NCI-H1436 (cell line): Measurements from ENCODE around the gene C20orf141.
"Not testable (repeated sequence)": the region's sequence is repeated elsewhere in the genome, so short reads cannot be mapped to it uniquely, and the experiment has no call there.

Experiments
- DNase-seq: peaks from one replicate; lab custom pipeline; 2025; lab: John Stamatoyannopoulos, UW

Gene C20orf141

DNA sequence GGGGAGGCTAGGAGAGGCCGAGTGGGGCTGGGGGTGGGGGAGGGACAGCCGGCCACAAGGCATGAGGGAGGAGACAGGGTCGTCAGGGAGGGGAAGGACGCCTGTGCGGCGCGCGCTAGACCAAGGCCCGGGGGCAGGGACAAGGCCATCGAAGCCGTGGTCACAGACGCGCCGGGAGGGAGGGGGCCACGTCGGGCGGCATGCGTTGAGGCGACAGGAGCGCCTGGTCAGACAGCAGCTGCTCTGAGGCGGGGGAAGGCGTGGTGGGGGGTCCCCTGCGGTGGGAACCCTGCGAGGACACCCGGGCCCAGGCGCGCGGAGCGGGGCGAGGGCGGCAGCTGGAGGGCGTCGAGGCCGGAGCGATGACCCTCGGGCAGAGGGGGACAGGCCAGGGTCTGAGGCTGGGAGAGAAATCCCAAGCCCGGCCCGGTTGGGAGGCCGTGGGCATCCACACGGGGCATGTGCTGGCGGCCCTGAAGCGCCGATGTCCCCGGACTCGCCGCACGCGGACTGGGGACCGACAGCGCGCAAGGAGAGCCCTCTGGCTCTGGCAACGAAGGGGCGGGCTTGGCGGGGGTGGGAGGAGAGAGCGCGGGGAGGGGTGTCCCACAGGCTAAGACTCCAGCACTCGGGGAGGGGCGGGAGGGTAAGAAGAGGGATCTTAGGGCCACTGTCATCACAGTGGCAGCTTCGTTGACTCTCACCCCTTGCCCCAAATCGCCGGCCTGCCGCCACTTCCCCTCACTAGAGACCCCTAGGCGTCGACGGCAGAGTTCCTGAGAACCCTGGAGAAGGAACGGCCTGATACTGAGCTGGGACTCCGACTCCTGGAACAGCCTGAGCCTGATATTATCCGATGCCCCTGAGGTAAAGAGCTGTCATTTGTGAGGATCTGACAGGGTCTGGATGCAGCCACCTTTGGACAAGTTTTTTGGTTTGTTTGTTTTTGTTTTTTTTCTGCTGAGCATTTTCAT is 6.4 kb downstream of the C20orf141 start:
- no peak for DNase-seq

DNA sequence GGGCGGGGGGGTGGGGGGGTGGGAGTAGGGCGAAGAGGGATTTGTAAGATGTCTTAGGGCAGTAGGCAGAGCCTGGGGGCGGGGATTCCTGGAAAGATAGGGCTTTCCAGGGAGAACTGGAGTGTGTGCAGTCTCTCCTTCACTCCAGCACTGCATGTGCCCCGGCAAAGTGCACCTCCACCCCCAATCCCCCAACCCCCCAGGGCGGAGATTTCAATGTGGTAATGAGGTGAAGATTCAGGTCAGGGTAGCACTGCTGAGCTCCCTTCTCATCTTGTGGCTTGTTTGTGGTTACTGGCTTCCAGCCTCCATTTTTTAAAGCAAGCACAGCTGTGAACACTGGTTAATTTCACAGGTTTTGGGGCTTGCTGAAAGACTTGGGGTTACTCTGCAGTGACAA is 7.3 kb downstream of the C20orf141 start:
- DNase-seq: no peak

DNA sequence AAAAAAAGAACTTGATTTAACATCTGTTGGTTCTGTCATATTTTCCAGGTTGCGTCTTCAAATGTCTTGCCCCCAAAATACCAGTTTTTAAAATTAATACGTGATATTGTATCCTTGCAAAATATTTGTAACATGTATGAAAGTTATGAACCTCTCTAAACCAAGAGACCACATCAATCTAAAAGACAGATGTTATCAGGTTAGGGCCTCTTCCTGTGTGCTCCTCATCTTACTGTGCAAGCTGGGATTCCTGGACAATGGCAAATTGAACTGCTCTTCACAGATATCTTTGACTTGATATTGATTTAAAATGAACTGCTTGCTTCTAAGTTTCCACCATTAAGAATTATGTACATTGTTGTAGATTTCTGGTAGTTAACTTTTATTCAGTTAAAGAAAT is 11.0 kb downstream of the C20orf141 start:
- no peak for DNase-seq

DNA sequence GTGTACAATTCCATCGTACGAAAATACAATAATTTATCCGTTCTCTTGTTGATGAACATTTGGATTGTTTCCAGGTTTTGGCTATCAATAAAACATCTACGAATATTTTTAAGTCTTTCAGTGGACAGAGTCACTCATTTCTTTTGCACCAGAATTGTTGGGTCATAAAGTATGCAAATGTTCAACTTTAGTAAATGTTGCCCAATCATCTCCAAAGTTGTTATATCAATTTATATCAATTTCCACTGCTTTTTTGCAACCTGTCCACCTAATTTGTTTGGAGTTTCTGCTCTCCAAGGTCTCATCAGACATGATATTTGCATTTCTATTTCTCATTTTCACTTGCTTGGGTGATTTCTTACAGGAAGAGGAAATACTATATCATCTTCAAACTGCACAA is 11.9 kb downstream of the C20orf141 start:
- no peak for DNase-seq

DNA sequence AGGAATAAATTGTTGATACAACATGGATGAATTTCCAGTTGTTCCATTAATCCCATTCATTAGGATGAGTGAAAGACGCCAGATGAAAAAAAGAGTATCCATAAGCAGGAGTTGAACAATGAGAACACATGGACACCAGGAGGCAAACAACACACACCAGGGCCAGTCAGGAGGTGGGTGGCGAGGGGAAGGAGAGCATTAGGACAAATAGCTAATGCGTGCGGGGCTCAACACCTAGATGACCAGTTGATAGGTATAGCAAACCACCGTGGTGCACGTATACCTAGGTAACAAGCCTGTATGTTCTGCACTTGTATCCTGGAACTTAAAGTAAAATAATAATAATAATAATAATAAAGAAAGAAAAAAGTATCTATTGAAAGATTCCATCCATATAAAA is 14.6 kb downstream of the C20orf141 start:
- DNase-seq: no peak

DNA sequence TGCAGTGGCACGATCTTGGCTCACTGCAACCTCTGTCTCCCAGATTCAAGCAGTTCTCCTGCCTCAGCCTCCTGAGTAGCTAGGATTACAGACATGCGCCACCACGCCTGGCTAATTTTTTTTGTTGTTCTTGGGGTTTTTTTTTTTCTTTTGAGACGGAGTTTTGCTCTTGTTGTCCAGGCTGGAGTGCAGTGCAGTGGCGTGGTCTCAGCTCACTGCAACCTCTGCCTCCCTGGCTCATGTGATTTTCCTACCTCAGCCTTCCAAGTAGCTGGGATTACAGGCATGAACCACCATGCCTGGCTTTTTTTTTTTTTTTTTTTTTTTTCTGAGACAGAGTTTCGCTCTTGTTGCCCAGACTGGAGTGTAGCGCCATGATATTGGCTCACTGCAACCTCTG is 16.4 kb downstream of the C20orf141 start:
- not testable (repeated sequence) for DNase-seq

DNA sequence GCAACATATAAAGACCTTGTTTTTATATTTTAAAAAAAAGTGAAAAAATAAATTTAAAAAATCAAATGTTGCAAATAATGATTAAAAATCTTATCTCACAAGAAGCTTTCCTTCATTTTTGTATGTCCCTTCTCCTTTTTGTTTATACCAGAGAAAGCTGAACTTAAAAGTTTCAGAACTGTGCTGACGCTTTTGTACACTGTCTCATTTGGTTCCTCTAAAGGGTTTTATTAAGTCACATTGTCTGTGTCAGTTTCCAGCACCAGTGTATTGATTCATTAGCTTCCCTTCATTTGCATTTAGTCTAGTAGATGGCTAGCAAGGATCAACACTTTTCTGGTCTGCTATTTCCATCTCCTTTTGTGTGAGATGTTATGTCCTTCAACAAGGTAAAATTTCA is 19.0 kb downstream of the C20orf141 start:
- DNase-seq: no peak

DNA sequence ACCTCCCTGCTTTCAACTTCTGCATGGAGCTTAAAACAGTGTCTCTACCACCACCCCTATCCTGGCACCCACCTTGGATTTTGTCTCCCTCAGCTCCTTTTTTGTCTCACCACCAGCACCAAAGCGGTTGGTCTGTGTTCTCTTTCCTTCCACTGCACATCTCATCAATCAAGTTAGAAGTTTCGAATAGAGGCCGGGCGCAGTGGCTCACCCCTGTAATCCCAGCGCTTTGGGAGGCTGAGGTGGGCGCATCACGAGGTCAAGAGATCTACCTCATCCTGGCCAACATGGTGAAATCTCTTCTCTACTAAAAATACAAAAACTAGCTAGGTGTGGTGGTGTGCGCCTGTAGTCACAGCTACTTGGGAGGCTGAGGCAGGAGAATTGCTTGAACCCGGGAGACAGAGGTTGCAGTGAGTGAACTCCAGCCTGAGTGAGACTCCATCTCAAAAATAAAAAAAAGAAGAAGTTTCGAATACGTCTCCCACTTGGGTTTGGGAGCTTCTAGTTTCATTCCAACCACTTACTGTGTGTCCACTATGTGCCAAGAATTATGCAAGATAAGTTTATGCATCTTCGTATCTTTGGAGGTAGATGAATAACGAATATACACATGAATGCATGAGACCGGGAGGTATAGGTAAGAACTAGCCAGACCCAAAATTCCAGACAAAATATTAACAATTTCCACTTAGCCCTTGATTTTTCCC is 19.8 kb downstream of the C20orf141 start:
- DNase-seq: no peak

DNA sequence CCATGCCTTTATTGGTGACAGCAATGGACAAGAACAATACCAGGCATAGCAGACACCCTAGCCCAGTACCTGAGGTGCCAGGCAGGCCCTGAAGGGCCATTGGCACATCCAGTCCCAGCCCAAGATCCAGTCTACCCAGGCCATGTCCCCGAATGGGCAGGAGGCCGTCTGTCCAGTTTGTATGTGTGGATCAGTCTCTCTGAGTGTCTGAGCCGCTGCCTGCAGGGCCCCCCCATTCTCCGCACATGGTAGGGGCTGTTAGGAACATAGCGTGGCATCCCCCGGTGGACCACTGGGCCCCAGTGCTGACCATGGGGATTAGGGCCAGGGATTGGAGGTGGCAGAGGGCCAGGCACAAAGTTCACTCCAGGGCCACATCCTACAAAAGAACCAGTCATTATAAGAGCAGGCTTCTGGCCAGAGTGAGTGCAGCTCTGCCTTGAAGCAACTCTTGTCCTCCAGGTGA is 20.6 kb downstream of the C20orf141 start:
- no peak for DNase-seq

DNA sequence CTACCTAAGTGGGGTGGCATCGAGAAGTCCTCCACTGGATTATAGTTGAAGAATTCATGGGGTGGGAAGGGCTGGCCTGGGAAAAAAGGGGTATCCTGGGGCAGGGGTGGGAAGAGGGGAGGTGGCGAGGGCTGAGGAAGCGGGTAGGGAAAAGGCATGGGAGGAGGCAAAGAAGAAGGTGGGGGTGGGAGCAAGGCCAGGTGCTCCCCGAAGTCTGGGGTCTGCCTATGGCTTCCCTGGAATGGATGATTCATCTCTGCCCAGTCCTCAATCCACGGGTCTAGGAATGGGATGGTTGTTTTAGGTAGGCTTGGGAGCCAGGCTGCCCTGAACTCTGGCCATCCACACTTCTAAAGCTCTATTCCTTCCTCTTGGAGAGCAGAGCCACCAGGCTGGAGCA is 21.2 kb downstream of the C20orf141 start:
- no peak for DNase-seq

DNA sequence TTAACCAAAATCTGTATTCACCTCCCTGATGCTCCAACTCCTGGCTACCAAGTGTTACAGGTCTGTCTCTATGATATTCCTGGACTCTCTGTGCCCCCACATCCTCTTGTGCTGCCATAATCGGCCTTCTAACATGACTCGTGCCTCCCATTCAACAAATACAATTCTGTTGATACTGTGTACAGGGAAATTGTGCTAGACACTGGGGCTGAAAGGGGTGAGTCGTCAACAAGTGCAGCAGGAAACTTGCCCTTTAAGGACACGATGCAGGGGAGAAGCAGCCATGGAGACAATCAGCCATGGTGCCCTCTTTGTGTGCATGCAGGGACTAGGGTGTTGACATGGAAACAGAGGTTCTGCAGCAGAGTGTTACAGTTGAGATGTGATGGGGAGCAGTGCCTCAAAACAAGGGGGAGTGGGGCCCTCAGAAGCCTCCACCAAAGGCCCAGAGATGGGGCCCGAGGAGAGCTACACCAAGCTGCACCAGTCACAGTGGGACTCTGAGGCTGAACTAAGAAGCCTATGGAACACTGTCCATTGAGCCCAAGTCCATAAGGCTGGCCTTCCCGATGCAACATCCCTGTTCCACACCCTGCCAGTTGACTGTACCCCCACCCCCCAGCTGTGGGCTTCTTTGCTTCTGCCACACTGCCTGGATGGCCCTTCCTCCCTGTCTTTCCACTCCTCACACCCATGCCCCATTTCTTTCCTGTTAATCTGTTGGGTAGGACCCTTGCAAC is 22.6 kb downstream of the C20orf141 start:
- DNase-seq: no peak

DNA sequence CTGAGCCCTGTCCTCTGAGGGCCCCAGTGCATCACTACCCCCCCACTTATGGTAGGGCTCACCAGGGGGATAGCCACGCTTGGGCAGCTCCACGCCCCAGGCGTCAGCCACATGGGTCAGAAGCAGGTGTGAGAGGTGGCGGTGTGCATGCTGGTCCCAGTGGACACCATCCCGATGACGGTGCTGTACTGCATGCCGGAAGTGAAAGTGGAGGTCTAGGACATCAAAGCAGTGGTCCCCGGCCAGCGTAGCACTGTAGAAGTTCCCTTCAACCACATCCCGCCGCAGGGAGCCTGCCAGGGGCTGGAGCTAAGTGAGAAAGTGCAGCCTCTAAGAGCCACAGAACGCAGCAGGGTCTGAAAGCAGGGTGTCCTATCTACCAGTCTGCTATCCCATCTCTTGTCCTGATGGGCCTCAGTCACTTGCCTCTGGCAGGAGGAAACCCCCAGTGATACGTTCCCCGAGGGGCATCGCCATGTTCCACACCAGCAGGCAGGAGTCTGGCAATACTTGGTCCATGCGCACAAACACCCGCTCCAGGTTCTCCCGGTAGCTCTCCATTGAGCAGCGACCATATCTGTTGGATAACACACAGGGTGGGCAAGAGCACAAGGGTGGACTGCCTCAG is 23.5 kb downstream of the C20orf141 start:
- no peak for DNase-seq

DNA sequence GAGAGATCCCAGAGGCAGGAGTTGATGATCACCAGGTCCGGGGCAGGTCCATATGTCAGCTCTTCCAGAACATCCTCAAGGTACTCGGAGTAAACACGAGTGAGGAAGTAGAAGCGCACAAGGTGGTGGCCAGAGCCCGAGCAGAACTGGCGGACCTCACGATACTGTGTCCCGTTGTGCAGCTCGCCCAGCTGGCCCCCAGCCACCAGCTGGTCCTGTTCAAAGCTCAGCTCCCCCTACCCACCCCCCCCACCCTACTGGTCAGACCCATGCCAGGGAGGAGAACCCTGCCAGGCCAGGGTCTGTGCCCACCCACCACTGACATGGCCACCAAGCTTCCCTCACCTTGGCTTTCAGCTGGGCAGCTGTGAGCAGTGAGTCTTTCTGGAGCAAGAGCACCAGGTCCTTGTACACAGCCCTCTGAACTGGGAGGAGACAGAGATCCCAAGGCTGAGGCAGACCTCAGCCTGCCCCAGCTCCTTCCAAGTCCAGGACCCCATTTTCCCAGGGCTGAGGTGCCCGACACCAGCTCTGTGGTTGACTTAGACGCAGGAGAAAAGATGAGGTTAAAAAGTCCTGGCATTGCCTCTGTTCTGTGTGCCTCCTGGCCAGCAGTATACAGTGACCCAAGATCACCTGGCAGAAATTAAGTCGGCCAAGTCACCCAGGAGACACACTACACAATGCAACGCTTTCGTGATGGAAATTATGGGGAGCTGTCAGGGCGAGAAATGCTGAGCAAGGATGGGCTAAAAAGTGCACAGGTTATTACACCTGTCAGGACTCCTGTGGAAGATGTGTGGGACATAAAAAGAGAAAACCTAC is 24.3 kb downstream of the C20orf141 start:
- DNase-seq: no peak

DNA sequence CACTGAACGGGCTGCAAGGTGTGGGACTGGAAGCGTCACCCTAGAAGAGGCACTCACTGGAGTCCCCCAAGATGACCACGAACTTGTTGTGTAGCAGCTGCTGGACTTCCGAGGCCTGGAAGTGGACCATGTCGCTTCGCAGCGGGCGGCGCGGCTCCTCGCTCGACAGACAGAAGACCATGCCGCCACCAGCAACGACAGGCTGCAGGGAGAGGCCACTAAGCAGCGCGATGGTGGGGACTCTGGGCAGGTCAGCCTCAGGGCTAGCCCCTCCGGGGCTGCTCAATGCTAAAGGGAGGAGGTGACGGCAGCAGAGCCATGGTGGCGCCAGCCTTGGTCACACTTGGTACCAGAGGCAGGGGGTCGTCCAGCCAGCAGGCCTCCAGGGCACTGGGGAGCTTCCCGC is 24.9 kb downstream of the C20orf141 start:
- no peak for DNase-seq

DNA sequence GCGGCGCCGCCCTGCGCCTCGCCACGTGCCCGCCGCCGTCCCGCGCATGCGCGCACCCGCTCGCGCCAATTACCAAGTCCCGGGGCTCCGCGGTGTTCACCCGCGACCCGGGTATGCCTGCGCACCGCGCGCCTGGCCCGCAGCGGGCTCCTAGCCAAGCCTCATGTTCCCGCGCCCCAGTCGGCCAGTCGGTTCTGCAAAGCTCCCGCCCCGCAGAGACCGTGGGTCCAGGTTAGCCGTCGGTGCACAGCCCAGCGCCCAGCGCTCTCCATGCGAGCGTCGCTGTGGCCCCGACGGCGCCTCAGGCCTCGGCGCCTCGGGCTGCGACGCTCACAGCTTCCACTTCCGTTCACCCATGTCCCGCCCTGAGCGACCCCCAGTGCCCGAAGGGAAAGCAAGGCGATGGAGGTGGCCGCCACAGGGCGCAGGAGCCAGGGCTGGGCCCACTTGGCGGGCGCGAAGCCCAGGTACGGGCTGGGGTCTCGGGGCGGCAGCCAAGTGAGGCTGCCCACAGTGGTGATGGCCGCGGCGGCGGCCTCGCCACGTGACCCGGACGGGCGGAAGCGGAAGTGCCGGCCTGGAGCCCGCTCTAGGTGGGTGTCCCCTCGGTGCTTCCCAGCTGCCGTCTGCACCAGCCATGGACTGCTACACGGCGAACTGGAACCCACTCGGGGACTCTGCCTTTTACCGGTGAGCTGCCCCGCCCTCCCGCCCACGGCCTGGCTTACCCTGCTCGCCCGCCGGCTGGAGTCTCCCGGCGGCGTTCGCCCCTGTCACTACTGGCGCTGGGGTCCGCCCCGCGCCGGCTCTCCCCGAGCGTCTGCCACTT is 25.6 kb downstream of the C20orf141 start, which contains the start of the genes PCED1A and VPS16:
Gene PCED1A, minus strand, starts transcription at position 518 of the 829 bp plus-strand sequence. CDS start 743 bp downstream, outside the sequence.
Gene VPS16, plus strand, starts transcription at position 608 of the 829 bp plus-strand sequence. Its CDS starts 30 bp downstream, at position 638.
- peak; percentile 75 for DNase-seq

DNA sequence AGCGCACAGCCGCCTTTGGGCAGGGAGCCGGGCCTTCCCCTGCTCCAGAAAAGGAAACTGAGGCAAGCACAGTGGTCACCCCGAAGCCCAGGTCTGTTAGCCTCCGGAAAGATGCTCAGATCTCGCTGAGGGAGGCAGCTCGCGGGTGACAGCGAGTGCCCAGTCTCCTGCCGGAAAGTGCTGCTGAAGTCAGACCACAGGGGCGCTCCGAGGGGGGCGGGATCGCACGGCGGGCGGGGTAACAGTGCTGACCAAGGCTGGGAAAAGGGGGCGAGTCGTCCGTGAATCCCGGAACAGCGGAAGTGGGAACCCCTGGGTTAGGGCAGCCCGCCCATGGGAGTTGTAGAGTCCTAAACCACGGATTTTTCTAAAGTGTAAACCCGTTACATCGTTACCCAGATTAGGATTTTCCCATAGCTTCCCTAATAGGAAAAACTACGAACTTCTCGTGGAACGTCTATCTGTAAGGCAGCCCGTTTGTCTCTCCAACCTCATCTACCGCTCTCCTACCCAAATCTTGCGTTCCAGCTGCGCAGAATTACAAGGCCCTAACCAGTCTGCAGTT is 26.3 kb downstream of the C20orf141 start:
- no peak for DNase-seq

DNA sequence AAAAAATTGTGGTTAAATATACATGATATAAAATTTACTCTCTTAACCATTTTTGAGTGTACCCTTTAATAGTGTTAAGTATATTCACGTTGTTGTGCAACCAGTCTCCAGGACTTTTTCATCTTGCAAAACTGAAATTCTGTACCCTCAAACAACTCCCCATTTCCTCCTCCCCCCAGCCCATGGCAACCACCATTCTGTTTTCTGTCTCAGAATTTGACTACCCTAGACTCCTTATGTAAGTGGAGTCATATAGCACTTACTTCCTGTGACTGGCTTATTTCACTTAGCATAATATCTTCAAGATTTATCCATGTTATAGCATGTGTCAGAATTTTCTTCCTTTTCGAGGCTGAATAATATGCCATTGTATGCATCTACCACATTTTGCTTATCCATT is 30.8 kb downstream of the C20orf141 start:
- no peak for DNase-seq

DNA sequence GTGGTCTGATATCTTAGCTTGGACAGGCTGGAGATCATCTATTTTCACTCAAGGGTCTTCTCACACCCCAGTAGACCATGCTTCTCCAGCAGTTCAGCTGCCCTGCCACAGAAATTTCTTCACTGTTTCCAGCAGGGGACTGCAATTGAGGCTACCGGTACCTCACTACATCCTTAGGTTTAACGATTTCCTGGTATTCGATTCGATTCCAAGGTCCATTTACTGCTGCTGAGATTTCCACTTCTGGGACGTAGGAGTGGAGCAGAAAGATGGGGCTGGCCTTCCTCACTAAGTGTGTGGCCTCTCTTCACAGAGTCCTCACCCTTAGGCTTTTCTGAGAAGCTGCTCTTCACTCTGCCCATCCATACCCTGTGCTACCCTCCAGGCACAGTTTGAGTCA is 31.9 kb downstream of the C20orf141 start:
- DNase-seq: no peak

DNA sequence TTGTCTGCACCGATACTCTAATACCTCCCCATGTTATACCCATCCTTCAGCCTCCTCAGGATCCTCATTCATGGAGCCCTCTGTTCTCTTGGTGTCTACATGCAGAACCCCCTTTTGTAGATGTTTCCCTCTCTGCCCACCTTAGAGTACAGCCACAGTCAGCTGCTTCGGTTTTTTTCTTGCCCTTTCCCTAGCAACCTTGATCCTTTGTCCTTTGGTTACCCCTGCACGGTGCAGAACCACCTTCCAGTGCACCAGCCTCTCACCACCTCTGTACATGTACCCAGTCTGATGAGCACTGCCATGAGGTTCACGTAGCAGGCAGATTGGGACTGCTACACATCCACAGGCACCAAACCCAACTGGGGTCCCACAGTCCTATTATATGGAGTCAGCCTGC is 33.0 kb downstream of the C20orf141 start:
- DNase-seq: no peak

DNA sequence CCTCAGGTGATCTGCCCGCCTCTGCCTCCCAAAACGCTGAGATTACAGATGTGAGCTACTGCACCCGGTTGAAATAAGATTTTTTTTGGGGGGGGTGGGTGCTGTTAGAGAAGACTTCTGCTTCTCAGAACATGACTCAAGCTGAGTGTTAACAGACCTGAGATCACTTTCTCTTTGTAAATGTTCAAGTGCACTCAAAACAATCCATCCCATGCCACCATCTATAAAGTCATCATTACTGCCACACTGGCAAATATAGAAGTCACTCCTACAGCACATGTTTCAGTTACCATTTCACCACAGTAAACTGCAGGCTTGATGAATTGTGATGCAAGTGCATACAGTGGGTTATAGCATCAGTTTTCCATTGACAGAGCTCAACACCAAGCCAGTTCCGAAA is 34.7 kb downstream of the C20orf141 start:
- DNase-seq: no peak
